ENCODE data around the gene TMC1.

DNA sequence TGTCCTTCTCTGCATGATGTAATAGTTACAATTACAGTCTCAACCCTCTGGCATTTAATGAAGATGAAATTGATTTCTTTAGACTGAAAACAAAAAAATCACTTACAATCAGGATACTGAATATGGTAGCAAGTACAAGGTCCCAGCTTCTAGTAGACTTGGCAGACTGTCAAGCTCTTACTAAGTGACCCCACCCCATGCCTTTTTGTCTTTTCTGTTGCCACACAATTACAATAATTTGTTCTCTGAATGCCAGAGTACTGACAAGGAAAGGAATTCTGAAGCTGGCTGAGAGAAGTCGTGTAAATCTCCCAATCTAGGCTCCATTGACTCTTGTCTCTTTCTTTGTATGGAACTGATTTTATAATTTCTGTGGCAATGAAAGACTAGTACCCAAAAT, 154.2 kb downstream of the TMC1 start:
- TF ChIP-seq, protein P1, sequence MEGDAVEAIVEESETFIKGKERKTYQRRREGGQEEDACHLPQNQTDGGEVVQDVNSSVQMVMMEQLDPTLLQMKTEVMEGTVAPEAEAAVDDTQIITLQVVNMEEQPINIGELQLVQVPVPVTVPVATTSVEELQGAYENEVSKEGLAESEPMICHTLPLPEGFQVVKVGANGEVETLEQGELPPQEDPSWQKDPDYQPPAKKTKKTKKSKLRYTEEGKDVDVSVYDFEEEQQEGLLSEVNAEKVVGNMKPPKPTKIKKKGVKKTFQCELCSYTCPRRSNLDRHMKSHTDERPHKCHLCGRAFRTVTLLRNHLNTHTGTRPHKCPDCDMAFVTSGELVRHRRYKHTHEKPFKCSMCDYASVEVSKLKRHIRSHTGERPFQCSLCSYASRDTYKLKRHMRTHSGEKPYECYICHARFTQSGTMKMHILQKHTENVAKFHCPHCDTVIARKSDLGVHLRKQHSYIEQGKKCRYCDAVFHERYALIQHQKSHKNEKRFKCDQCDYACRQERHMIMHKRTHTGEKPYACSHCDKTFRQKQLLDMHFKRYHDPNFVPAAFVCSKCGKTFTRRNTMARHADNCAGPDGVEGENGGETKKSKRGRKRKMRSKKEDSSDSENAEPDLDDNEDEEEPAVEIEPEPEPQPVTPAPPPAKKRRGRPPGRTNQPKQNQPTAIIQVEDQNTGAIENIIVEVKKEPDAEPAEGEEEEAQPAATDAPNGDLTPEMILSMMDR (IDR thresholded peaks at IDR 0.05): no peak
- TF ChIP-seq EZH2 (IDR thresholded peaks at IDR 0.05): no peak
- TF ChIP-seq EZH2phosphoT487 (IDR thresholded peaks at IDR 0.05): no peak

Measured in neural progenitor cell (in vitro differentiated cells).